GM12878 (cell line): ENCODE data around the gene USP17L29.
"Not testable (repeated sequence)": the region's sequence is repeated elsewhere in the genome, so short reads cannot be mapped to it uniquely, and the experiment has no call there.

Source experiments
- CBX5 ChIP-seq: sonication (generic); IDR thresholded peaks from 2 replicates; pipeline ENCODE4 v1.6.1; 2016; ENCODE audit warnings: low read depth, moderate library complexity, mild to moderate bottlenecking, inconsistent platforms
- POLR2A ChIP-seq: IDR thresholded peaks from 2 replicates; pipeline ENCODE4 v1.6.1; 2011; ENCODE audit warnings: low read depth, mild to moderate bottlenecking, low read length

GRCh38 chr4:9381012-9381534, 27.6 kb downstream of the USP17L29 start:
- not testable (repeated sequence) for TF ChIP-seq CBX5, POLR2A
